HK-2 (cell line): Measurements from ENCODE around the gene FBXO3.
A peak's percentile ranks its signal among the peaks of the same experiment; 100 is the strongest.

Source experiments
- DNase-seq: peaks from one replicate; pipeline ENCODE4 v3.0.0-alpha.2; 2018; ENCODE audit not compliant: unreplicated experiment

Gene FBXO3

DNA sequence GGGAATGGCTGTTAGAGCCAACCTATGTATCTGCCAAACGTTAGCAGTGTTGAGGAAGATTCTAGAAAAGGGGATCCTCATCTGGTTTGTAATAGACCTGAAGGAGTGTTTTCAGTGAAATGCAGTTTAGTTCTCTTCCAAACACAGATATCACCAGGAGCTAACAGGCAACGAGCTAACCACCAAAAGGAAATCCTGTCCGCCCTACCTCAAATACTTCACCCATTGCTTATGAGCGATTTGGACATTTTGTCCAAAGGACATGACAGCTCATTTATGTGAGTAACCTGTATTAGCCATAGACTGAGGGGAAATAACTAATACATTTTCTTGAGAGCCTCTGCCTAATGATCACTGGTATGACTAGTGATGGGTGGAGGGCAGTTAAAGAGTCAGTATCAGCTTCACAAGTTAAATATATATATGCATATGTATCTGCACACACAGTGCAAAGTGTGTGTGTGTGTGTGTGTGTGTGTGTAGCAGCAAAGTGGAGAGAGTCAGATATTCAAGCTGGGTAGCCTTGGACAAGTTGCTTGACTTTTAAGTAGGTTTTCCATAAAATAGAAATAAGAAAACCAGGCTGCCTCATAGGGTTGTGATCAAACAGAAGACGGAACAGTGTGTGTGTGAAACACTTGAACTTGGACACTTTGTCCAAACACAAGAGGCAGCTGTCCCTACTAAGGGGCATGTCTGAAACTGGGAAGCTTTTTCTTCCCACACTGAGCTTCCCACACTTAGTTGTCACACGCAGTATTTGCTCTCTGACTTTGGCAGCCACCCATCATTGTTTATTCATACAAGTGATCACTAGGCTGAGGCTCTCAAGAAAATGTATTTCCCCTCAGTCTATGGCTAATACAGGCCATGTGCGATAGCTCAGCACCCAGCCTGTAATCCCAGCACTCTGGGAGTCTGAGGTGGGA is 72.8 kb downstream of the FBXO3 start:
- DNase-seq: no peak

DNA sequence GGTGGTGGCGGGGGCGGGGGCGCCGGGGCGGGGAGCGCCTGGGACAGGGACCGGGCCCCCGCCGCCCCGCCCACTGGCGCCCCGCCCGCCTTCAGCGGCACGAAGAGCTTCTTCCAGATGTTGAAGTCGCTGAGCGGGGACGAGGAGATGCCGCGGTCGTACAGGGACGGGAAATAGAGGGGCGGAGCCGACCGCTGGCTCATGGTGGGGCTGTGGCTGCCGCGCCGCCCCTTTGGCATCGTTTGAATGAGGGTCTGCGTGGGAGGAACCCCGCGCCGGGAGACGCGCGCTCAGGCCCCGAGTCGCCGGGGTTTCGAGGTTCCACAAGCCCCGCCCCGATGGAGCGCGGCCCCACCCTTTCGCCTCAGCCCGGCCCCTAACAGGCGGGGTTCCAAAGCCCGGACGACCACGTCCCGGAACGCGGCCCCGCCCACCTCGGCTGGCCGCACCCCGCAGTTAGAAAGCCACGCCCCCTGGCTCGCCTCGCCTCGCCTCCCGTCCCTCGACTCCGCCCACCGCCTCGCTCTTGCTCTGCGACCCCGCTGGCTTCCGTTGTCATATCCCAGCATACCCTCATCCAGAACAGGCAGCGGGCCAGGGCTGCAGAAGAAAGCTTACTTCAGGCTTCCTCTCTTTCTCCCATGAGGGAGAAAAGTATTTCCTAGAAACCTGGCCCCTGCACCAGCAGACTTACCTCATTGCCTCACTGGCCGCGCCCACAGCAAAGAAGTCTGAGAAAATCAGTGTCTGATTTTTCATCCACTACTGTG is 73.6 kb downstream of the FBXO3 start, which contains the start of gene C11orf91:
Gene C11orf91 (minus strand): TSS at position 325 of the 770 bp plus-strand sequence. CDS start 86 bp downstream, at position 239.
- peak; percentile 89 for DNase-seq

DNA sequence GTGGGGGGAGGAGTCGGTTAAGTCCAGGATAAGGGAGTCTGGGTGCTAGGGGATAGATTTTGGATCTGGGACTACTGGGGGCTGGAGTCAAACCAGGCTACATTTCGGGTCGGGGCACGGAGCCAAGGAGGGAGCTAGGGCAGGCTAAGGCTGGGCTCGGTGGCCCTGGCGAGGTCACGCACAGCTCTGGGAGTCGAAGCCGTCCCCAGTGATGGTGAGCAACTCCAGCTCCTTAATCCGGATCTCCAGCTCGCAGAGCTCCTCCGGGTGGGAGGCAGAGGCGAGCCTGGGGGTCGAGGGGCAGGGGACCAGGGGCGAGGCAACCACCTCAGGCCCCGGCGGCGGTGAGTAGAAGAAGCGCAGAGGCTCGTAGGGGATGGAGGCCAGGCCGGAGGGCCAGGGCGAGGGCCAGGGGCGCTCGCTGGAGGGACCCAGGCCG is 74.2 kb downstream of the FBXO3 start:
- DNase-seq: no peak

DNA sequence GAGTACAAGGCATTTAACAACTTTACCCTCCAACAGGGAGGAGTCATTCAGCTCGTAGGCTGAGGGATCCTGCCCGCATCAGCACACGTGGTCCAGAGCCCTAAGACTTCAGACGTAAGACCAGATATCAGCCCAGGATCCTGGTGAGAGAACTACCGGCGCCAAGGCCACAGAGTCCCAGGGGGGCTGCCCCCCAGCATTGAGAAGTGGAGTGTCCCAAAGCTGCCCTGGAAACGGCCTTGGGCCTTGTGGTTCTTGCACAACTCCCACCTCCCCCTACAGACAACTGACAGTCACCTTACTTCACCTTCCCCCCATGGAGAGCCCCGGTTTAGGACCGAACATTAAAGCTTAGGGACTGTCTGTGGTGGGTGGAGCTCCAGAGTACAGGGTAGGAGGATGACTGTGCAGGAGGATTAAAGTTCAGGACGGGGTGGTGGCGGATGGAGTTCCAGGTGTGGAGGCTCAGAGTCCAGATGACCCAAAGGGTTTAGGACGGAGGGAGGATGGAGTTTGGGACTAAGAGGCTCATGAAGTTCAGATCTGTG is 74.7 kb downstream of the FBXO3 start:
- no peak for DNase-seq

DNA sequence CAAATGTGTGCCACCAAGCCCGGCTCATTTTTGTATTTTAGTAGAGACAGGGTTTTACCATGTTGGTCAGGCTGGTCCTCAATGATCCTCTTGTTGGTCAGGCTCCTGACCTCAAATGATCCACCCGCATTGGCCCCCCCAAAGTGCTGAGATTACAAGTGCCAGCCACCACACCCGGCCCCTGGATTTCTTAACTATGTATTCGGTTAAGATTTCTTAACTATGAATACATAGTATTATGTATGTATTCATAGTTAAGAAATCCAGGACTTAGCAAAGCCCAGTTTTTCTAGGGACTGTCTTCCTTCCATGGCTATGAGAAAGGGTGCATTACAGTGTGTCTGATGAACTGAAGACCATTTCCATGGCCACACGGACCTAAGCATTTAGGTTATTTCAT is 75.4 kb downstream of the FBXO3 start:
- no peak for DNase-seq

DNA sequence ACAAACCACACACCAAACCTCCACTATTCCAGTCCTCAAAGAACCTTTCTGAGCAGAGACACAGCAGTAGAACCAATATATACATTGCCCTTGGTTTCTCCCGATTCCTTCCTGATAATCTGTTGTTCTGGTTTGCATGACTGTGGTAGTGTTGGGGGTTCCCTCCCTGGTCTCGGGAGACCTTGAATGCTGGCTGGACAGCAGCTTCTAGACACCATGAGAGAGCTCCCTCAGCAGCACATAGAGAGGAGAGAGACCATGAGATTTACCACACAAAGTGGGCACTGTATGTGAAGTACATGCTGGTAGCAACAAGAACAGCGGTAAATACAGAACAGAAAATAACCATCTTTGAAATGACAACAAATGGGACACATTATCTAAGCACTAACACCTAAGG is 76.3 kb downstream of the FBXO3 start:
- DNase-seq: no peak

DNA sequence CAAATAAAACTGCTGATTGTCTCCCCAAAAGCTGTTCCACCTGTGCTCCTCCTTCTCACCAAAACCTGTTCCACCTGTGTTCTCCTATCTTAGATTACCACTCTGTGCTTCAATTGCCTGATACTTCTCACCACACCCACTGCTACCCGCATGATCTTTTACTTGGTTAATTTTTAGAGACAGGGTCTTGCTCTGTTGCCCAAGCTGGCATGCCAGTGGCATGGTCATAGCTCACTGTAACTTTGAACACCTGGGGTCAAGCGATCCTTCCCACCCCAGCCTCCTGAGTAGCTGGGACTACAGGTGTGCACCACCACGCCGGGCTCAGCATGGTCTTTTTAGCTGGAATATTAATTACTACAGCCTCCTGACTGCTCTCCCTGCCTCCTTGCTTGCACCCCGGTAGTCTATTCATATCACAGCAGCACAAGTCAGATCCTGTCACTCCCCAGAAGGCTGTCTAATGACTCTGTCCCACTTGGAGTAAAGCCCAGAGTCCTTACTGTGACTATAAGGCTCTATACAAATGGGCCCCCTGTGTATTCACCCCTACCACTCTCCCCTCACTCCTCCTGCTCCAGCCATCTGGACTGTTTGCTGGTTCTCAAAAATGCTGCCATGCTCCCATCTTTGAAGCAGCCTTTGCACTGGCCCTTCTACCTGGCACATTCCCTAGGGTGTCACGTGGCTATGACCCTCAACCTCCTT is 77.2 kb downstream of the FBXO3 start:
- DNase-seq: no peak

DNA sequence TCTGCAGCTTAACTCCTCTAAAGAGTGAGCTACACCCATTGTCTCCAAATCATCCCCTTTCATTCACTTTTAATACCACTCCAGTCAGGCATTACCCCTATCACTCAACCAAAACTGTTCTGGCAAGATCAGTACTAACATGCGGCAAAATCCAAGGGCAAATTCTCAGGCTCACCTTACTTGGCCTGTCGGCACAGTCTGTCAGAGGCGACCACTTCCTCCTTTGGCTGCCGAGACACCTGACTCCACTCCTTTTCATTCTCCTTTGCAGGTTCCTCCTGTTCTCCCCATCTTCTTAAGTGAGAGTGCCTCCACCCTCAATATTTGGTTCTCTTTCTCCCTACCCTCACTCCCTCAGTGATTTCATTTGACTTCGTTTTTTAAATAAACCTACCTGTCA is 77.9 kb downstream of the FBXO3 start:
- no peak for DNase-seq

DNA sequence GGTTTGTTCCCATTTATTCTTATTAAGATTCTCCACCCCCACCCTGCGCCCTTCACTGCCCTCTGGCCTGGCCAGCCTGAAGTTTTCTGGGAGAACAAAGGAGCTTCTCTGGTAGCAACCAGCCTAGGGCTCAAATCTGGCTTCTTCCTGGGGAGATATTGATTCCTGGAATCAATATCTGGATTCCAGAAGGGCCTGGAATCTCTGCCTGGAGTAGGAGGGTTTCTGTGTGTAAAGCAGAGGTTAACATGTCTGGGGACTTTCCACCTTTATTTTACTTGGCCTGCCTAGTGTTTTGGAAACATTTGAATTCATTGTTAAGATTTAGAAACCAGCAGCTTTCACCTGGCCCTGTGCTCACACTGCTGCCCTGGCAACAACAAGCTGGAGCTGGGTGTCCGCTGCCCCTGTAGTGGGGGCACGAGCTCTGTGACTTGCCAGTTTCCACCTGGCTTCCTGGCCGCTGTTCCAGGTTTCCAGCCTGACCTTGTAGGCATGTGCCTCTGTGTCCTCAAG is 79.2 kb downstream of the FBXO3 start:
- DNase-seq: no peak

DNA sequence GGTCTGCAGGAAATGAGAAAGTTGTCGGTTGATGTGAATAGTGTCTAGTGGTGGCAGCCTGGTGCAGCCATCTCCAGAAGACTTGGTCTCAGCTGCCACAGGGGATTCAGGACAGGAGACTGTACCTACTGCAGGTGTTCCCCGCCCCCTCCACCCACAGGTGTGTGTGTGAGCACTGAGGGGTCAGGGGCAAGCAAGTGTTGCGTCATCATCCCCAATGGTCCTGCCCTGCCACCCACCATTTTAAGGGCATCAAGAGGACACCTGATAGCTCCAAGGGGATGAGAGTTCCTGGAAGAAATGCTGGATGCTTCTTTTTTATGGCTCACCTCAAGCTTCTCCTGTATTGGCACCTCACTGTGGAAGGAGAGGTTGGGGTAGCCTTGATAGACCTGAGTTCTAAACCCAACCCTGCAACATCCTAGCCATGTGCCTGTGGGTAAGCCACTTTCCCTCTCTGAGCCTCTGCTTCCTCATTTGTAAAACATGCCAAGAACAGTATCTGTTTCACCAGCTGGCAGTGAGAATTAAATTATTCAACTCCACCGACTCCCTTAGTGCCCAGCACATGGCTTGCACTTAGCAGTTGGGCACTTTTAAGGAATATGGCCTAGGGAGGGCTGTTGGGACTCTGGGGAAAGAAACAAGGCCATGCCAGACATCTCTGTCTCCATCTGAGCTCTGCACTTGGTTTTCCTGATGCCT is 79.8 kb downstream of the FBXO3 start:
- DNase-seq: no peak

DNA sequence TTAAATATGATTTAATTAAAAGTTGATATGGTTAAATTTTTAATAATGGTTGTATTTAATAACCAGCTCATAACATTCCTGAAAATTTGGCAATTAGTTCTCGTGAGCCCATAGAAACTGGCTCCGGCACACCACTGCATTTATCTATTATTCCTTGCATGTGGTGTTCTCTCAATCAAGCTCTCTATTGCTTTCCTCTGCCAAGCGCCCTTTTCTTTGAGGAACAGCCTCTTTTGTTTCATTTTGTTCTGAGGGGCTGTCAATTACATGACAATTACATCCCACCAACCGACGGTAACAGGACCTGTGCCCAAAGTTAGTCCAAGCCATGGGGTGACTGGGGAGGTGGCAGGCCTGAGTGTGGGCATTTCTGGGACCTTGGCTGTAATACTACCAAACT is 81.8 kb downstream of the FBXO3 start:
- no peak for DNase-seq

DNA sequence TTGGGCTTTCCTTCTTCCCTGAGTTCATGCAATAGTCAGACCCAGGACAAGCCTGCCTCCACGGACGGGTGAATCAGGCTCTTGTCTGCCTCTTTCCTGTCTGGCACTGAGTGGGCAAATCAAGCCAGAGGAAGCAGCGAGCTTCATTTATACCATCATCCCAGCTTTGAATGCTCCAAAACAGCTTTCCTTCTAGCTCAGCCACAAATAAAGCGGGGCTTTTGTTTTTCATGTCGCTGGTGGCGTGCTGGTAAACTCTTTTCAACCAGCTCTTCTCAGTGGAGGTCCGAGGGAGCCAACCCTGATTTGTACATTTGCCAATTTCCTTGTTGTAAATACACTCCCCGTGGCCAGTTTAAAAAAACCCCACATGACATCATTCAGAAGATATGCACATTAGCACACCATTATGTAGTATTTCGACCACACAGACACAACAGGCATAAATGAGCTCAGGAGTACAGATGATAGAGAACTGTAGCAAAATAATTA is 82.3 kb downstream of the FBXO3 start:
- DNase-seq: peak; percentile 72

DNA sequence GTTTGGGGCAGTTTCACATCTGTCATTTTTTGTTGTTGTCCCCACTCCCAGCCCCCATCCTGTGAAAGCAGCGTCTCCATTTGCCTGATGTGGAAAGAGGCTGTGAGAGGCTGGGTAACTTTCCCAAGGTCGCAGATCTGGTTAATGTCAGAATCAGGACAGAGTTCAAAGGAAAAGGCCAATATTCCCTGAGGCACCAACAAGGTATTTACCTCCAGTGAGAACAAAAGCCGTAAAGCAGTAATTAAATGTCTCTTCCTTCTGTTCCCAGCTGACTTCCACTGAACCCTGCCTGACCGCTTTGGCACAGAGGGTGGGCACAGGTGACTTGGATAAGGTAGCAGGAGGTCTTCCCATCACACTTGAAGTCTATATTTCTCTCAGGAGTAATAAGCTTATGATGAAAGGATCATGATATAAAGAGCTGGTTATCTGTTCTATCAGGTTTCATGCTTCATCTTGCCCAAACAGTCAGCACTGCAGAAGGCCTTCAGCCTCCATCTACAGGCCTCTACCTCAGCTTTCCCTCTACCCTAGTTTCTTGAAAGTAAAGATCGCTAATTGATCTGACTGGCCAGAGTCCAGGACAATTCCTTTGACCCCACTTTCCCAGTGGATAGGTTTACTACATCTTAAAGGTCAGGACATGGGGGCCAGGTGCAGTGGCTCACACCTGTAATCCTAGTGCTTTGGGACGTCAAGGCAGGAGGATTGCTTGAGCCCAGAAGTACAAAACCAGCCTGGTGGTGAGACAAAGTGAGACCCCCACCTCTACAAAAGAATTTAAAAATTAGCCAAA is 83.1 kb downstream of the FBXO3 start:
- DNase-seq: no peak
